Activated B cell treated with CpG ODN at 0.5 μM for 24 hours (primary cell): ENCODE measurements around the gene CORT. TPM values are rescaled to one million over a fixed set of nuclear protein-coding genes. Genes with fewer than 3 reads are reported as not detected.
A peak's percentile ranks its signal among the peaks of the same experiment; 100 is the strongest.

Source experiments
- ATAC-seq: fragments of 200-7000 bp; cut with Tn5 transposase; one replicate; pipeline ENCODE4 v1.10.0; 2021; ENCODE audit warnings: low read depth, mild to moderate bottlenecking, moderate library complexity
- CTCF ChIA-PET: fragments of 350-600 bp; sonication (Branson Sonifier 250); formaldehyde crosslinking; loops from one replicate; lab custom pipeline; 2021; ENCODE audit warnings: antibody characterized with exemption; lab: Charles Lee
- POLR2A ChIA-PET: fragments of 350-600 bp; sonication (Branson Sonifier 250); formaldehyde crosslinking; loops from one replicate; lab custom pipeline; 2021; ENCODE audit warnings: antibody characterized with exemption; lab: Charles Lee
- DNase-seq: peaks from one replicate; pipeline ENCODE4 v3.0.0; 2022
- H3K27ac Mint-ChIP-seq: one replicate; pipeline ENCODE4 v1.8.0; 2020; ENCODE audit warnings: mixed read lengths
- H3K27me3 Mint-ChIP-seq: one replicate; pipeline ENCODE4 v1.8.0; 2021; ENCODE audit warnings: mixed read lengths
- H3K36me3 Mint-ChIP-seq: one replicate; pipeline ENCODE4 v1.8.0; 2021; ENCODE audit warnings: low read depth, mixed read lengths
- H3K4me1 Mint-ChIP-seq: one replicate; pipeline ENCODE4 v1.8.0; 2021; ENCODE audit warnings: mixed read lengths
- H3K4me3 Mint-ChIP-seq: one replicate; pipeline ENCODE4 v1.8.0; 2020; ENCODE audit warnings: mild to moderate bottlenecking, mixed read lengths
- H3K9me3 Mint-ChIP-seq: one replicate; pipeline ENCODE4 v1.8.0; 2020; ENCODE audit warnings: mixed read lengths
- CTCF ChIP-seq: fragments of 200-600 bp; IDR thresholded peaks from one replicate; pipeline ENCODE4 v1.8.0; 2022; ENCODE audit warnings: antibody characterized with exemption, mild to moderate bottlenecking
- intact Hi-C: fragments of 100-400 bp; cut with micrococcal nuclease; formaldehyde crosslinking; loops from one replicate; pipeline ENCODE4 v1.15.1; 2024
- total RNA-seq: library from RNA; stranded (reverse); gene quantifications from 2 replicates; pipeline ENCODE4 v1.2.3, GENCODE V29; 2022

Gene CORT
- total RNA-seq, 1 donor from 2014 or later = 0.49 TPM

GRCh38 chr1:10490286-10490970 is 40.6 kb downstream of the CORT start:
- Mint-ChIP-seq H3K4me3 (no peak overlapping the region), H3K27ac (no peak overlapping the region)

GRCh38 chr1:10494418-10494753 is 44.6 kb downstream of the CORT start:
- H3K27ac Mint-ChIP-seq = peak overlapping the region; percentile 91
- H3K9me3 Mint-ChIP-seq = no peaks in the 10 kb centered on the region
- ATAC-seq (no peak), DNase-seq (no peak)
- CTCF ChIA-PET = interaction anchor here (1.2 to 4.8 kb wide), 17 partner anchors 9 to 543 kb away, joined by 3 to 57 read pairs (median 5); partner anchors contain the start of gene CENPS
- POLR2A ChIA-PET = interaction anchor here (0.6 to 2.3 kb wide), 6 partner anchors 17 to 372 kb away, joined by 3 to 11 read pairs (median 4); partner anchors contain the start of genes CENPS, DFFA and PEX14
- peaks cover 27% of the 10 kb centered on the region for H3K36me3 Mint-ChIP-seq
- no peak for TF ChIP-seq CTCF
- peak overlapping the region; percentile 81 for H3K4me3 Mint-ChIP-seq
- H3K27me3 Mint-ChIP-seq = no peaks in the 10 kb centered on the region
- H3K4me1 Mint-ChIP-seq = peaks cover 21% of the 10 kb centered on the region
- intact Hi-C loops = loop anchor here (1.0 kb wide), 2 partner anchors 64 to 117 kb away; partner anchors contain the start of gene CENPS

More at GRCh38 chr1:10490286-10490970, 40.6 kb downstream of the CORT start:
- ChIA-PET CTCF (no interaction called here), POLR2A (interaction anchor here (0.6 kb wide), 1 partner anchor 92 kb away, joined by 3 read pairs; no protein-coding TSS in a partner anchor)
- Mint-ChIP-seq H3K27me3 (no peaks in the 10 kb centered on the region), H3K4me1 (peaks cover 11% of the 10 kb centered on the region), H3K9me3 (no peaks in the 10 kb centered on the region), H3K36me3 (peaks cover 17% of the 10 kb centered on the region)
- DNase-seq = no peak
- no peak for TF ChIP-seq CTCF
- no peak for ATAC-seq
- intact Hi-C loops = no loop called here

- CTCF ChIA-PET = interaction anchor here (0.6 to 4.8 kb wide), 27 partner anchors 8 to 542 kb away, joined by 3 to 57 read pairs (median 4); partner anchors contain the start of genes CENPS and KIF1B
- peaks cover 21% of the 10 kb centered on the region for H3K4me1 Mint-ChIP-seq
Measured at GRCh38 chr1:10494754-10495474, 45.1 kb downstream of the CORT start.

GRCh38 chr1:10495475-10495817 is 45.6 kb downstream of the CORT start:
- H3K9me3 Mint-ChIP-seq = no peaks in the 10 kb centered on the region
- H3K4me3 Mint-ChIP-seq = peak overlapping the region; percentile 81
- H3K27ac Mint-ChIP-seq = peak overlapping the region; percentile 91
- POLR2A ChIA-PET = interaction anchor here (1.1 to 2.3 kb wide), 6 partner anchors 12 to 371 kb away, joined by 3 to 6 read pairs (median 4); partner anchors contain the start of genes CENPS, DFFA and PEX14
- ATAC-seq (no peak), DNase-seq (no peak)
- CTCF ChIA-PET = interaction anchor here (0.6 to 4.8 kb wide), 24 partner anchors 8 to 542 kb away, joined by 3 to 57 read pairs (median 4); partner anchors contain the start of genes CENPS and KIF1B
- H3K36me3 Mint-ChIP-seq = peaks cover 20% of the 10 kb centered on the region
- no peaks in the 10 kb centered on the region for H3K27me3 Mint-ChIP-seq
- TF ChIP-seq CTCF = no peak
- H3K4me1 Mint-ChIP-seq = peaks cover 21% of the 10 kb centered on the region
- intact Hi-C loops = loop anchor here (1.0 kb wide), 7 partner anchors 12 to 466 kb away; partner anchors contain the start of gene DFFA

More at GRCh38 chr1:10494754-10495474, 45.1 kb downstream of the CORT start:
- Mint-ChIP-seq H3K36me3 (peaks cover 21% of the 10 kb centered on the region), H3K27me3 (no peaks in the 10 kb centered on the region), H3K27ac (peak overlapping the region; percentile 91), H3K9me3 (no peaks in the 10 kb centered on the region), H3K4me3 (peak overlapping the region; percentile 81)
- peak; percentile 90 for ATAC-seq
- POLR2A ChIA-PET = interaction anchor here (0.6 to 2.3 kb wide), 8 partner anchors 12 to 372 kb away, joined by 3 to 11 read pairs (median 4); partner anchors contain the start of genes CENPS, DFFA and PEX14
- peak; percentile 94 for TF ChIP-seq CTCF
- intact Hi-C loops = loop anchor here (1.0 kb wide), 9 partner anchors 12 to 466 kb away; partner anchors contain the start of genes CENPS and DFFA
- DNase-seq = peak; percentile 70
